Measurements from ENCODE around the gene RGPD3.
"Not testable (repeated sequence)": the region's sequence is repeated elsewhere in the genome, so short reads cannot be mapped to it uniquely, and the experiment has no call there.

Gene RGPD3

DNA sequence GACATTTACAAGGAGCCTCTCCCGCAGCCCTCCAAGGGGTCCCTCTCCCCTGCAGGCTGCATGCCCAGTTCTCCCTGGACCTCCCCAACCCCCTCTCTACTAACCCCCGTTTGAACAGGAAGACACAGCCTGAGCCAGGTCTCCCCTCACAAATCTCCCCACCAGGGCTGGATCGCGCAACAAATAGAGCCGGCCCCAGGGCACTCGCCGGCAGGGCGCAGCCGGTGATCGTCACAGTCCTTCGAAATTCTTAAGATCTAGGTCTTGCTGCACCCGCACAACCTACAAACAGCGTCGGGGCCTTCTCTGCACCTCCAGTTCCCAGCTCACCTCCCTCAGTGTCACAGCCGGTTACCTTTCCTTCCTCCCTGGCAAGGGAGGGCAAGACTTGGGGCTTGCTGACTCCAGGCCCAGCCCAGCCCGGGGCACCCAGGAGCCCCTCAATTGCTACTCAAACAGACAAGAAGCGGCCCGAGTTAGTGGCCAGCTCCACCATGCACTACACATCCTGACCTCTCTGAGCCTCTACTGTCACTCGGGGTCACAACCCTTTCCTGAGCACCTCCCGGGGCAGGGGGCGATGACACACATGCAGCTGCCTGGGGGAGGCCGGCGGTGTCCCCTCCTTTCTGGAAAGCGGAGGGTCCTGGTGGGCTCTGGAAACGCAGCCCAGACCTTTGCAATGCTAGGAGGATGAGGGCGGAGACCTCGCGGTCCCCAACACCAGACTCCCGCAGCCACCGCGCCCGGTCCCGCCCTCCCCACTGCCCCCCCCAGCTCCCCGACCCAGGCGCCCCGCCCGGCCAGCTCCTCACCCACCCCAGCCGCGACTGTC lies 18.6 kb upstream of the RGPD3 start, which contains the start of gene CD8B2:
TSS of gene CD8B2 (plus strand) at position 814 of the 835 bp plus-strand sequence. CDS start 63 bp downstream, outside the sequence.
- ATAC-seq, result peak; percentile 26

GRCh38 chr2:106479563-106479962 lies 11.3 kb upstream of the RGPD3 start:
- not testable (repeated sequence) for DNase-seq, ATAC-seq

More for the DNA sequence above, 18.6 kb upstream of the RGPD3 start, which contains the start of gene CD8B2:
- not testable (repeated sequence) for DNase-seq

DNA sequence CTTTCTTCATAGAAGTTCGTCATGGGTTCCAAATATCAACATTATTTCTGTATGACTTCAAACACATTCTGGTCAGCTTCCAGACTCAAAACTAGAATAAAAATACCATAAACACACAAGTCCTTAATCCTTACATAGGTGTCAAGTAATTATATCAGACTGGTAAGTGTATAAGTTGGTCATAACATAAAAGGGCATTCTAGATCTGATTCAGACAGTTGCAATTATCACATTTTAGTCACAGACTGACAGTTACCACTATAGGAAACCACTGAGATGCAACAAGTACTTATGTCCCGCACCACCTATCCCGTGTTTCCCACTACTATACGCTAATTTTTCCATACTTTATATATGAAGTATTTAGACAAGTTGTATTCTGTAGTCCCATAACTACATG lies 9.4 kb upstream of the RGPD3 start:
- not testable (repeated sequence) for DNase-seq
- ATAC-seq, result peak; percentile 80

DNA sequence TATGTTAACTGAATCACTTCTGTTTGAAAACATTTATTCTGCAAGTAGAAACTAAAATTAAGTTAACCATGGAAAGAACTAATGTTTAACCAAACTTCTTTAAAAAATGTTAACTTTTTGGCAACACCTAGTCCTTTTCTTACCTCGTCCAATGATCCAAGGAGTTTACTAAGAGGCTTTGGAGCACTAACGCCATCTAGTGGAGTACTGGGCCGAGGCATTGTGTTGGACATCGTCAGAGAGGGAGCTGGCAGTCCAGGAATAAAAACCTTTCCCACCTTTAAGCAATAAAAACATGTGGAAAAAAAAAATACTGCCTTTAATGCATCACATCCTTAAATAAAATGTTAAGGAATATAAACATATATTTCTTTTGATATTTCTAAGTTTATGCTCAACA lies 2.4 kb upstream of the RGPD3 start:
- peak; percentile 33 for DNase-seq
- ATAC-seq, result not testable (repeated sequence)

DNA sequence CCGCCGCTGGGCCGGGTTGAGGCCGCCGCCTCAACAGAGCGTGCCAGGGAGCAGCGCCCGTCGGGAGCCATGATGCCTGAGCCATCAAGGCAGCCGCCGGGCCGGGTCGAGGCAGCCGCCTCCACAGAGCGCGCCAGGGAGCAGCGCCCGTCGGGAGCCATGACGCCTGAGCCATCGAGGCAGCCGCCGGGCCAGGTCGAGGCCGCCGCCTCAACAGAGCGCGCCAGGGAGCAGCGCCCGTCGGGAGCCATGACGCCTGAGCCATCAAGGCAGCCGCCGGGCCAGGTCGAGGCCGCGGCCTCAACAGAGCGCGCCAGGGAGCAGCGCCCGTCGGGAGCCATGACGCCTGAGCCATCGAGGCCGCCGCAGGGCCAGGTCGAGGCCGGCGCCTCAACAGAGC lies 697 bp downstream of the RGPD3 start:
- not testable (repeated sequence) for DNase-seq, ATAC-seq

GRCh38 chr2:106461882-106462281 lies 6.3 kb downstream of the RGPD3 start:
- ATAC-seq, result not testable (repeated sequence)
- peak; percentile 11 for DNase-seq

- DNase-seq, ATAC-seq: not testable (repeated sequence)
Measured at GRCh38 chr2:106390680-106391079, 77.5 kb downstream of the RGPD3 start.

DNA sequence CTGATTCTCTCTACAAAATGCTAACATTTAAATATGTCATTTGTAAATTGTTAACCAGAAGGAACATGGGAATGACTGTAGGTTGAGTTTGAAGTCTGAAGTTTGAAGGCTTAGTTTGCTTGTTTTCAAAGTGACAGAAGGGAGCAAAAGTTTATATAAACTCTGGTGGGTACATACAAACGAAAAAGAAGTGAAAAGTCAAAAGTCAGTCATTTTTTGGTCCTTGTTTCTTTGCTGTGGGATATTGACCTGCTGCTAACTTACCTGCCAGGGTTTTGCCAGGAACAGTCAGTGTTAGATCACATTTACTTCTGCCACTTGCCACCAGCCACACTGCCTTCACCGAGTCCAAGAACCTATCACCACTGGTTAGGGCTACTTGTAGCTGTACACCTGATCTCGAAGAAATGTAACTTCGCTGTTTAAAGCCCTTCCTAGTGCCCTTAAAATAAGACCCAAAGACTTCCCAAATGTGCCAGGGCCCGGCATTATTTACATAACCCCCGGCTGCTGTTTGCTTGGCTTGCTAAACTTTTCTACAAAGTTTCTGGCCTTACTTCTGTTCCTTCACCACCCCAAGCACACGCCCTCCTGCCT lies 79.3 kb downstream of the RGPD3 start:
- not testable (repeated sequence) for DNase-seq, ATAC-seq

DNA sequence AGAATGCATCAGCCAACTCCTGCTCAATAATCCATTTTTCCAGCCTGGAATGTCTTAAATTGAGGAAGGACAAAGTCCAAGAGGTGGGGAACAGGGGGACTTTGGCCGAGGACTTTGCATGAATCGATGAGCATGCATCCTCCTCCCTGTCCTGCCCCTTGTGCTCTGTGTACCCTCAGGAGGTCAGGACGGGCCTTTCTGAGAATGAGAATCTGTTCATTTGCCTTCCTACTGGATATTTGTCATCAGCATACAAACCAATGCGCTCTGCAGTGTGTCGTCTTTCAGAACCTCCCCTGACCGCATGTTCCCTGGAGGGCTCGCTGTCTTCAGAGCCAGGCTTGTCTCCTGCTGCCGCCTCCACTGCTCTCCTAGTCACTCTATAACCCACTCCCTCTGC lies 83.7 kb downstream of the RGPD3 start:
- not testable (repeated sequence) for ATAC-seq, DNase-seq

DNA sequence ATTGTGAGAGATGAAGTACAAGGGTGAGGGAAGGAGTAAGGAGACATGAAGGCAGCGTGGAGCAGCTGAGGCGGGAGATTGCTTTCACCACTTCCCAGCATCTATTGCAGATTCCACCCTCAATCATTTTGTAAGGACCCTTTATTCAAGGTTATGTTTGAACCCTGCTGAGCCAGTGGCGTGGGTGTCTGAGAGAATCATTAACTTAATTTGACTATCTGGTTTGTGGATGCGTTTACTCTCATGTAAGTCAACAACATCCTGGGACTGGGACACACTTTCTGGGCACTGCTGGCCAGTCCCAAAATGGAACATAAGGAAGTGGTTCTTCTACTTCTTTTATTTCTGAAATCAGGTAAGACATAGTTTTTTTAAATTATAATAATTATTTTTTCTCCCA lies 86.3 kb downstream of the RGPD3 start:
- not testable (repeated sequence) for ATAC-seq, DNase-seq

- DNase-seq, ATAC-seq: not testable (repeated sequence)
Measured at GRCh38 chr2:106379567-106379966, 88.6 kb downstream of the RGPD3 start.

GRCh38 chr2:106369182-106369581 lies 99.0 kb downstream of the RGPD3 start:
- not testable (repeated sequence) for DNase-seq, ATAC-seq

GRCh38 chr2:106366204-106366885 lies 101.9 kb downstream of the RGPD3 start:
- ATAC-seq, result no peak

GRCh38 chr2:106363791-106364190 lies 104.4 kb downstream of the RGPD3 start:
- DNase-seq (peak; percentile 7), ATAC-seq (peak; percentile 89)

More at GRCh38 chr2:106366204-106366885, 101.9 kb downstream of the RGPD3 start:
- no peak for DNase-seq

DNA sequence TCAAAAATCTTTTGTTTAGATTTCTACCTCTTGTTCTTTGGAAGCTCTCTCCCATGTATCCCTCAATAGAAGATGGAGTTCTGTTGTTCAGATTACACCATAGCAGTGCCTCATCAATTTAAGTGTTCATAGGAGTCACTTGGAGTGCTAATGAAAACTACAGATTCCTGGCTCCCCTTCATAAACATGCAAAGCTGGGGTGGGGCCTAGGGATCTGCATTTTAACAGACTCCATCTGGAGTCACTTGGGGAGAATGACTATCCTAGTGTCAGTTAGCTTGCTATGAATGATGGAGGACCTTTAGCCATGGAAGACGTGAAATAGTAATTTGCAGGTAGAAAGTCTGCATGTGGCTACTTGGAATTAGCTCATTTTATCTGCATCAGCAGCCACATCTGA lies 105.4 kb downstream of the RGPD3 start:
- no peak for ATAC-seq

DNA sequence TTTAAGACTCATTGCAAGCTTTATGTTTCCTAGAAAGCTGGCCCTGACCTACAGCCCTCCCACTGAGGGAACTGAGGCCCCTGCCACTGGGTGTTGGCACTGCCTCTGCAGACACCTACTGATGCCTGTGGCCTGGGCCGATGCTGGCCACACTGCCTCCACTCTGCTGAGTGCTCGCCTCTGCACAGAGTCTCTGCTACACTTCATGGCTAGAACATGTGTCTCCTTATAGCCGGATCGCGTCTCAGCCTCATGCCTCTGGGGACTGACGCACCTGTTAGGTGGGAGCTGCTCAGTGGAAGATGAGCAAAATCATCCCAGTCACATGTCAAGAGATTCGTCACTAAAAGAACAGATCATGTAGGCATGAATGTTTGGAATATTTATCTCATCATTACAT lies 108.7 kb downstream of the RGPD3 start:
- no peak for DNase-seq
- no peak for ATAC-seq

More for the DNA sequence above, 105.4 kb downstream of the RGPD3 start:
- no peak for DNase-seq

DNA sequence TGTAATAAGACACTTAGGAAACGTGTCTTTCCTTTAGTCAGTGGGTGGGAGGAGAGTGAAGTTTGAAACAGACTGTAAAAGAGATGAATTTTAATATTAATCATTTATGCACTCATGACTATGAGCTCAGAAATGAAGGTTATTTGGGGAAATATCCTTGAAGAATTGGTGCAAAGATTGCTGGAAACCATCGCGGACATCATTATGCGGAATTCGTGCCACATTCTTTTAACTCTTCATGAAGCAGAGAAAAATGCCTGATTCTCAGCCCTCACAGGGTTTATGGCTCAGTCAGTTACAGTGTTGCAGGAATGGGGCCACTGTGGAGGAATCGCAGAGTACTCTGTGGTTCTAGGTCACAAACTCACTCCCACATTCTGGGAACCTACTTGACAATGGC lies 109.7 kb downstream of the RGPD3 start:
- ATAC-seq (no peak), DNase-seq (no peak)

DNA sequence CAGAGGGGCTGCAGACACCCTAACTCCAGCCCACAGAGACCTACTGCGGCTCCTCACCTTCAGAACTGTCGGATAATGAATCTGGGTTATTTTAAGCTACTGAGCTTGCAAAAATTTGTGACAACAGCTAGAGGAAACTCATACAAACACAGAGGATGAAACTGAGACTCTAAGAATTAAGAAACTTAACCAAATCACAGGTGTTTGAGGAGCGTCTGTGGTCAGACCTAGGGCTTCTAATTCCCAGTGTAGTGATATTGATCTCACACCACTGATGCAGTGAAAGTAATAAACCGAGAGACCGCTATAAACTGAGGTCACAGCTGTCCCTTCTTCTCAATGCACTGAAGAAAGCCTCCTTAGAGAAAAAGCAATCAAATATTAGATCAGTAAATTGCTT lies 110.1 kb downstream of the RGPD3 start:
- ATAC-seq (peak; percentile 46), DNase-seq (no peak)

- ATAC-seq (no peak), DNase-seq (no peak)
Measured at GRCh38 chr2:106356291-106356690, 111.9 kb downstream of the RGPD3 start.

- DNase-seq (no peak), ATAC-seq (no peak)
Measured at GRCh38 chr2:106353676-106354075, 114.5 kb downstream of the RGPD3 start.

DNA sequence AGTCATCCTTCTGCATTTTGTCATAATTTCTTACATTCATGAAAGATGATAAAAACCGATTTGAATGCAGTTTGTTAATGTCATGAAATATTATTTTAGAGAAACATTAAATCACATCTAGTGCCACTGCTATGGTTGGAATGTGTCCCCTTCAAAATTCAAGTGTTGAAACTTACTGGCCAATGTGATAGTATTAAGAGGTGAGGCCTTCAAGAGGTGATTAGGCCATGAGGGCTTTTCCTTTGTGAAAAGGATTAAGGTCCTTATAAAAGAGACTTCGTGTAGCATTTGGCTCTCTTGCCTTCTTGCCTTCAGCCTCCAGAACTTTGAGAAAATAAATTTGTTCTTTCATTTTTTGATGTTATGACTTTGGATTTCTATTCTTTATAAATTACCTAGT lies 117.2 kb downstream of the RGPD3 start:
- no peak for ATAC-seq

GRCh38 chr2:106344302-106344701 lies 123.9 kb downstream of the RGPD3 start:
- ATAC-seq, result no peak

More for the DNA sequence above, 117.2 kb downstream of the RGPD3 start:
- no peak for DNase-seq

More at GRCh38 chr2:106344302-106344701, 123.9 kb downstream of the RGPD3 start:
- no peak for DNase-seq
